ENCODE results near the gene UBASH3B.

DNA sequence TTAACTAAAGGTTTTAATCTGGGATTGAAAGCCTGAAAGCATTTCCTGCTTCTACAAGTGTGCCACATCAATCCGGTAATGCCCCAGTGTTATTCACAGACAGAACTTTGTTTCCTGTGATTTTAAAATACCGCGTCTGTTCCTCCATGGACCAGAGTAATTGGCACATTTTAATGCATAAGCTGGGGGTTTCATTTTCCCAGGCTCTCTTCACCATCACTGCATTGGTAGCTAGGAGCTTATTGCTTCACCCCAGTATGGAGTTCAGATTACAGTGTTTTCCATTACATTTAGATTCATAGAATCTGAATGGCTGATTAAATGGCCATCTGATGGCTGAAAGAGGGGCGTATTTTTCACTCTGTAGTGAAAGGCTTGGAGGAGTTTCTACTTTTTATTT lies 157.1 kb downstream of the UBASH3B start:
- TF ChIP-seq NFIC (IDR thresholded peaks at IDR 0.05) (no peak), CREB1 (IDR thresholded peaks at IDR 0.05; ENCODE audit: low read depth) (no peak)
